HepG2 (cell line): ENCODE data around the gene LBR. TPM values are rescaled to one million over a fixed set of nuclear protein-coding genes. Genes with fewer than 3 reads are reported as not detected.

Source experiments
- ASH2L ChIP-seq: fragments of 300-600, 200-600 bp; sonication (generic); IDR thresholded peaks from 2 replicates; pipeline ENCODE4 v1.7.0; 2017; ENCODE audit warnings: low read depth, mild to moderate bottlenecking, moderate library complexity, mixed read lengths, low read length; ENCODE audit not compliant: insufficient read length
- CBX1 ChIP-seq: IDR thresholded peaks from one replicate; pipeline ENCODE4 v1.6.1; 2016; ENCODE audit warnings: antibody characterized with exemption, low read depth
- CHD4 ChIP-seq: fragments of 200-600 bp; sonication (generic); IDR thresholded peaks from 2 replicates; pipeline ENCODE4 v1.7.0; 2017; ENCODE audit warnings: mild to moderate bottlenecking, low read length, borderline replicate concordance
- GABPA ChIP-seq, 2 experiments: IDR thresholded peaks; 2 replicates each; pipeline ENCODE4 v1.6.1; 2011 to 2016; ENCODE audit warnings: low read depth in 2 of 2, low read length in 1 of 2, missing biosample characterization in 1 of 2, missing genetic modification characterization in 1 of 2
- HMGA1 ChIP-seq: sonication (generic); formaldehyde crosslinking; conservative IDR thresholded peaks from 2 replicates; pipeline ENCODE4 v1.4.0; 2020; ENCODE audit warnings: missing genetic modification reagents
- MAZ ChIP-seq, 2 experiments: sonication (generic) in 1 of 2; formaldehyde crosslinking in 1 of 2; IDR thresholded peaks; 2 replicates each; pipeline versions ENCODE4 v1.5.0 to v1.6.1; 2012 to 2020; ENCODE audit warnings: low read depth in 2 of 2, mild to moderate bottlenecking in 2 of 2, borderline replicate concordance in 1 of 2, improper control_type of control experiment in 1 of 2, low read length in 1 of 2, missing genetic modification reagents in 1 of 2, moderate library complexity in 1 of 2
- NAIF1 ChIP-seq: sonication (generic); formaldehyde crosslinking; IDR thresholded peaks from 2 replicates; pipeline ENCODE4 v1.5.0; 2020; ENCODE audit warnings: mild to moderate bottlenecking, missing genetic modification reagents, borderline replicate concordance
- NFE2 ChIP-seq: sonication (generic); formaldehyde crosslinking; IDR thresholded peaks from 2 replicates; pipeline ENCODE4 v1.4.0; 2020; ENCODE audit warnings: missing genetic modification reagents
- PBX2 ChIP-seq: IDR thresholded peaks from 2 replicates; pipeline ENCODE4 v1.6.1; 2016; ENCODE audit warnings: control low read depth
- RFX3 ChIP-seq: IDR thresholded peaks from 2 replicates; pipeline ENCODE4 v1.6.1; 2016; ENCODE audit warnings: missing biosample characterization, missing genetic modification reagents
- RFXANK ChIP-seq: IDR thresholded peaks from 2 replicates; pipeline ENCODE4 v1.6.1; 2016
- SIX1 ChIP-seq: sonication (generic); formaldehyde crosslinking; IDR thresholded peaks from 2 replicates; pipeline ENCODE4 v1.4.0; 2020; ENCODE audit warnings: missing genetic modification reagents, borderline replicate concordance
- ZNF142 ChIP-seq: sonication (generic); formaldehyde crosslinking; IDR thresholded peaks from 2 replicates; pipeline ENCODE4 v1.4.0; 2020; ENCODE audit warnings: missing genetic modification reagents
- ZNF510 ChIP-seq: sonication (generic); formaldehyde crosslinking; IDR thresholded peaks from 2 replicates; pipeline ENCODE4 v1.4.0; 2020; ENCODE audit warnings: low read depth, mild to moderate bottlenecking, missing genetic modification reagents
- ZNF652 ChIP-seq: IDR thresholded peaks from 2 replicates; pipeline ENCODE4 v1.6.1; 2016; ENCODE audit warnings: low read depth, borderline replicate concordance
- ZNF687 ChIP-seq: sonication (generic); formaldehyde crosslinking; IDR thresholded peaks from 2 replicates; pipeline ENCODE4 v1.5.1; 2020; ENCODE audit warnings: mild to moderate bottlenecking, missing genetic modification reagents, moderate library complexity
- polyA plus RNA-seq, 8 experiments: library from polyadenylated mRNA; depleted of rRNA in 3 of 8; stranded (reverse) in 7 of 8; unstranded in 1 of 8; fragments of >200 nt; fragmentation: Illumina TruSeq in 4 of 8; extraction: Trizol in 4 of 8; gene quantifications; 2 replicates each; pipeline versions ENCODE4 v1.2.1 to v1.2.3, GENCODE V29; 2011 to 2016; ENCODE audit warnings: low read depth in 4 of 8, missing spikeins in 1 of 8, mixed read lengths in 1 of 8; ENCODE audit not compliant: insufficient read depth in 1 of 8
- total RNA-seq, 5 experiments: library from RNA; depleted of rRNA; stranded (reverse); fragments of >200 nt; fragmentation: Illumina TruSeq; extraction: Trizol; gene quantifications; 2 replicates each; pipeline ENCODE4 v1.2.3, GENCODE V29; 2016; ENCODE audit warnings: low read depth in 1 of 5

Gene LBR
- total and polyA plus RNA-seq, 2 of the 13 experiments (the other 11 are each of a cell fraction or from before 2014, with no cell fraction given): 38.9 to 76.7 TPM

GRCh38 chr1:225412803-225413351 lies 15.0 kb downstream of the LBR start (continued):
- 0 out of 2 replicates have a peak, but pooled peaks have one; percentile 29 for TF ChIP-seq ZNF142 (CRISPR knock-in tag)
- TF ChIP-seq ZNF510: no peak
- no peak for TF ChIP-seq RFX3 (CRISPR knock-in tag)
- no peak for TF ChIP-seq ZNF652 (CRISPR knock-in tag)
- TF ChIP-seq ZNF687 (CRISPR knock-in tag): peak; percentile 44
- 0 out of 2 replicates have a peak, but pooled peaks have one; percentile 56 for TF ChIP-seq CHD4
- no peak for TF ChIP-seq MAZ (IDR thresholded peaks at IDR 0.05; ENCODE audit: borderline replicate concordance, low read depth, low read length)
- TF ChIP-seq MAZ (CRISPR knock-in tag; IDR thresholded peaks at IDR 0.05; ENCODE audit: low read depth): no peak
- TF ChIP-seq NFE2: no peak
- TF ChIP-seq HMGA1 (CRISPR knock-in tag): no peak
- no peak for TF ChIP-seq GABPA (IDR thresholded peaks at IDR 0.05; ENCODE audit: low read depth, low read length)
- TF ChIP-seq GABPA (CRISPR knock-in tag; IDR thresholded peaks at IDR 0.05; ENCODE audit: low read depth): no peak
- no peak for TF ChIP-seq CBX1
- TF ChIP-seq NAIF1 (CRISPR knock-in tag): 0 out of 2 replicates have a peak, but pooled peaks have one; percentile 23
- TF ChIP-seq SIX1: peak; percentile 75
- peak; percentile 47 for TF ChIP-seq ASH2L
- TF ChIP-seq PBX2 (CRISPR knock-in tag): no peak
- TF ChIP-seq RFXANK (CRISPR knock-in tag): no peak
